ENCODE results near the gene SLC36A1.

SLC36A1 gene

DNA sequence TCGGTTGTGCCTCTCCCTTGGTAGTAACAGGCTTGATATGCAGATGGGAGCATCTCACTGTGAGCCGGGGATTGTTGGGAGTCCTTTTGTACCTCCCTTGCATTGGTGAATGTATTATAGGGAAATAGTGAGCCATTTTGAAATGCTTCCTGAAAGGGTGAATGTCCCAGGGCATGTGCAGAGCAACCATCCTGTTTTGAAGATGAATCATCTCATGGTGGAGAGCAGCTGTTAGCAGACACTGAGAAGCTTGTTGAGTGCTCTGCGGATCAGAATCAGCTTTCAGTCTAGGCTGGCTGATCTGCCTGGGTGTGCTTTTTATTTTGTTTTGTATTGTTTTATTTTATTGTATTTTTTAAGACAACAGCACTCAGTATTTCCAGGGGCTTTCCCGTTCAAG is 29.7 kb downstream of the SLC36A1 start:
- H2AFZ ChIP-seq = no peak overlapping the region

GRCh38 chr5:151480384-151481293 is 33.2 kb downstream of the SLC36A1 start:
- Histone ChIP-seq H3K4me3 (ENCODE audit: low read depth, low read length) (no peak overlapping the region), H3K4me1 (peaks cover 20% of the 10 kb centered on the region), H3K9me3 (ENCODE audit: control insufficient read depth, low read length) (no peaks in the 10 kb centered on the region), H3K27me3 (ENCODE audit: control insufficient read depth, insufficient read depth, low read length) (no peaks in the 10 kb centered on the region), H3K36me3 (ENCODE audit: control insufficient read depth, insufficient read depth, low read length) (no peaks in the 10 kb centered on the region), H3K9ac (no peak overlapping the region), H3K27ac (peak overlapping the region; percentile 34), H2AFZ (no peak overlapping the region), H3K79me2 (peaks cover 16% of the 10 kb centered on the region), H3K4me2 (ENCODE audit: low read length) (no peak overlapping the region)
- TF ChIP-seq, protein P1, sequence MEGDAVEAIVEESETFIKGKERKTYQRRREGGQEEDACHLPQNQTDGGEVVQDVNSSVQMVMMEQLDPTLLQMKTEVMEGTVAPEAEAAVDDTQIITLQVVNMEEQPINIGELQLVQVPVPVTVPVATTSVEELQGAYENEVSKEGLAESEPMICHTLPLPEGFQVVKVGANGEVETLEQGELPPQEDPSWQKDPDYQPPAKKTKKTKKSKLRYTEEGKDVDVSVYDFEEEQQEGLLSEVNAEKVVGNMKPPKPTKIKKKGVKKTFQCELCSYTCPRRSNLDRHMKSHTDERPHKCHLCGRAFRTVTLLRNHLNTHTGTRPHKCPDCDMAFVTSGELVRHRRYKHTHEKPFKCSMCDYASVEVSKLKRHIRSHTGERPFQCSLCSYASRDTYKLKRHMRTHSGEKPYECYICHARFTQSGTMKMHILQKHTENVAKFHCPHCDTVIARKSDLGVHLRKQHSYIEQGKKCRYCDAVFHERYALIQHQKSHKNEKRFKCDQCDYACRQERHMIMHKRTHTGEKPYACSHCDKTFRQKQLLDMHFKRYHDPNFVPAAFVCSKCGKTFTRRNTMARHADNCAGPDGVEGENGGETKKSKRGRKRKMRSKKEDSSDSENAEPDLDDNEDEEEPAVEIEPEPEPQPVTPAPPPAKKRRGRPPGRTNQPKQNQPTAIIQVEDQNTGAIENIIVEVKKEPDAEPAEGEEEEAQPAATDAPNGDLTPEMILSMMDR (IDR thresholded peaks at IDR 0.05) = no peak

More for the DNA sequence above, 29.7 kb downstream of the SLC36A1 start:
- Histone ChIP-seq H3K9me3 (ENCODE audit: control insufficient read depth, low read length) (no peaks in the 10 kb centered on the region), H3K79me2 (peaks cover 11% of the 10 kb centered on the region), H3K27me3 (ENCODE audit: control insufficient read depth, insufficient read depth, low read length) (no peaks in the 10 kb centered on the region), H3K4me3 (ENCODE audit: low read depth, low read length) (no peak overlapping the region), H3K4me2 (ENCODE audit: low read length) (no peak overlapping the region), H3K36me3 (ENCODE audit: control insufficient read depth, insufficient read depth, low read length) (no peaks in the 10 kb centered on the region), H3K9ac (no peak overlapping the region), H3K27ac (no peak overlapping the region), H3K4me1 (peaks cover 19% of the 10 kb centered on the region)
- TF ChIP-seq, protein P1 (IDR thresholded peaks at IDR 0.05) = no peak

- Histone ChIP-seq H3K4me1 (peaks cover 20% of the 10 kb centered on the region), H3K27ac (no peak overlapping the region), H3K79me2 (peaks cover 22% of the 10 kb centered on the region), H3K9ac (no peak overlapping the region), H3K9me3 (ENCODE audit: control insufficient read depth, low read length) (no peaks in the 10 kb centered on the region), H3K27me3 (ENCODE audit: control insufficient read depth, insufficient read depth, low read length) (no peaks in the 10 kb centered on the region), H2AFZ (no peak overlapping the region), H3K36me3 (ENCODE audit: control insufficient read depth, insufficient read depth, low read length) (no peaks in the 10 kb centered on the region), H3K4me2 (ENCODE audit: low read length) (no peak overlapping the region), H3K4me3 (ENCODE audit: low read depth, low read length) (no peak overlapping the region)
- TF ChIP-seq, protein P1 (IDR thresholded peaks at IDR 0.05) = no peak
Observed at GRCh38 chr5:151483176-151483575, 35.8 kb downstream of the SLC36A1 start.

- no peaks in the 10 kb centered on the region for H3K36me3 ChIP-seq (ENCODE audit: control insufficient read depth, insufficient read depth, low read length)
- no peak overlapping the region for H3K4me2 ChIP-seq (ENCODE audit: low read length)
- TF ChIP-seq, protein P1 (IDR thresholded peaks at IDR 0.05) = no peak
- no peak overlapping the region for H2AFZ ChIP-seq
- H3K4me1 ChIP-seq = peaks cover 20% of the 10 kb centered on the region
- no peaks in the 10 kb centered on the region for H3K9me3 ChIP-seq (ENCODE audit: control insufficient read depth, low read length)
- H3K4me3 ChIP-seq (ENCODE audit: low read depth, low read length) = no peak overlapping the region
- H3K27me3 ChIP-seq (ENCODE audit: control insufficient read depth, insufficient read depth, low read length) = no peaks in the 10 kb centered on the region
- H3K27ac ChIP-seq = no peak overlapping the region
- peaks cover 22% of the 10 kb centered on the region for H3K79me2 ChIP-seq
- no peak overlapping the region for H3K9ac ChIP-seq
Observed at GRCh38 chr5:151483647-151484046, 36.2 kb downstream of the SLC36A1 start.

Data from parathyroid adenoma (tissue), 2 donors.